Pulmonary artery endothelial cell (primary cell): ENCODE data around the gene MAML2. TPM values are rescaled to one million over a fixed set of nuclear protein-coding genes. Genes with fewer than 3 reads are reported as not detected.
"Not testable (repeated sequence)": the region's sequence is repeated elsewhere in the genome, so short reads cannot be mapped to it uniquely, and the experiment has no call there.

ENCODE experiments used
- DNase-seq: peaks from one replicate; pipeline ENCODE4 v3.0.0-alpha.2; 2011; ENCODE audit warnings: low read depth, low spot score
- total RNA-seq: library from RNA; depleted of rRNA; stranded (reverse); fragments of >200 nt; gene quantifications from 2 replicates; pipeline ENCODE4 v1.2.3, GENCODE V29; 2014

MAML2 gene
- total RNA-seq, 1 donor from 2014 or later: 3.5 TPM

- DNase-seq: no peak
Measured at GRCh38 chr11:96293109-96293508, 49.9 kb downstream of the MAML2 start.

- no peak for DNase-seq
Measured at GRCh38 chr11:96292291-96293010, 50.5 kb downstream of the MAML2 start.

DNA sequence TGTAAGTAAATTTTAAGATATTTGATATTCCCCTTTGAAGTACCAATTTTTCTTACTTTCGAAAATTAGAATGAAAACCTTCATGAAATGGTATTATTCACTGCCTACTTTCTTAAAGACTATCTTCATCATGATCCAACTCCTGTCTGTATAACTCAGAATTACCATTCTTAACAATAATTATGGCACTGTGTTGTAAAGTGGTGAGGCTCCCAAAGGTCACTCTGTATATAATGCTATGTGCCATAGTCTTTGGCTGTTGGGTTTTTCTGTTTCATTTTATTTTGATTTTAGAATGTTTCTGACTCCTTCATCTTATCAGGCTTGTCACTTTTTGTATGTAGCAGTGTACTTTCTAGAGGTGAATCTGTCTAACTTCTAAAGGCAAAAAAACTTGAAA, 52.4 kb downstream of the MAML2 start:
- no peak for DNase-seq

- DNase-seq: no peak
Measured at GRCh38 chr11:96290031-96290430, 53.0 kb downstream of the MAML2 start.

GRCh38 chr11:96288915-96289314, 54.1 kb downstream of the MAML2 start:
- DNase-seq: no peak

GRCh38 chr11:96287822-96288439, 55.1 kb downstream of the MAML2 start:
- no peak for DNase-seq

GRCh38 chr11:96285985-96286384, 57.0 kb downstream of the MAML2 start:
- not testable (repeated sequence) for DNase-seq

- no peak for DNase-seq
Measured at GRCh38 chr11:96284917-96285316, 58.1 kb downstream of the MAML2 start.

DNA sequence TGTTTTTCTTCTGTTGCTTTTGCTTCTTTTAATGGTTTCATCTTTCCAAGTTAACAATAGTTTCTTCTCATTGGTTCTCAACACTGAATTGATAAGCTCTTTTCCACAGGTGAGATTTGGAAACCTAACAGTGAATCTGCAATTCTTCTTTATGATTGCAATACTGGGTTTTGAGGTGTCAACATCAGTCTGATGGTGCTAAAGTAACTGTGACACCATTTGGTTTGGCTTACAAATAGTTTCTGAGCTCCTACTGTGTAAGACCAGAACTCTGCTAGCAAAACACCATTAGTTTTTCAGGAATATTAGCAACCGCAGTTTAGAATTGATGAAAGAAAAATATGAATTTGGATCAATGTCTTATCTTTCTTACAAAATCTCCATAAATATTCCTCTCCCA, 58.6 kb downstream of the MAML2 start:
- no peak for DNase-seq

DNA sequence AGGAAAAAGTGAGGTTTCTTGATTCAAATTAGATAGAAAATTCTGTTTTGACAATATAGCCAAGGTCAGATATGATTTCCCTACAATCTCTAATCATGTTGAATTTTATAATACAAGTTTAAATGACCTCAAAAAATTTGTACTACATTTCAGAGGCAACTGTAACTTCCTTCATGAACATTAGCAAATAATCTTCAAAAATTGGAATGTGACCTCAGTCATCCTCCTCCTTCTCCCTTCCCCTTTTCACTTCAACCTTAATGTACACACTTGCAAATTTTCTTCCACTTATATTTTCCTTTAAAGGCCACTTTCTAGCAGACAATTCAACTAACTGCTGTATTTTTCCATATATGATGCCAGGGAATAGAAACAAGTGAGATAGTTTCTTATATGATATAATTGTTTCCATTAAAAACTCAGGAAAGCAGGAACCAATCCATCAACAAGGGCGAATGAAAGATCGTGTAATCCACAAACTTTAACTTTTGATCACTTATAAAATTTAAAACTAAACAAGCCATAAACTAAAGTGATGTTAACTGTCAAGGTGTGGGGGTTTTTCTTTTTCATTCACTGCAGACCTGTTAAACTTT, 60.3 kb downstream of the MAML2 start:
- no peak for DNase-seq

DNA sequence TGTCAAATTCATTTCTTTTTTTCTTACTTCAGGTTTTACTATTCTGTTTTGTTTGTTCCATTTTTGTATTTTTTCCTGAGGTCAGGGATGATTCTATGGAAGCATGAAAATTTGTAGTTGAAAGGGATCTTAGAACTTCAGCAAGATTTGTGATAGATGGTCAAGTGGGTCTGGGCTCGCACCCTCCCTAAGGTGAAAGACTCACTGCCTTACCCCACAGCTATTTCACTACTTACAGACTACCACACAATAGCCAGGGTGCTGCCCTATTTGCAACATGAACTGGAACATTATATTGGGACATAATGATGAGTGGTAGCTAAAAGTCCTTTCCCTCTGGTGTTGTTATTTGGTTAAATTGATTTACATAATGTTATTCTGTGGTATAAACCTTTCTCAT, 62.6 kb downstream of the MAML2 start:
- DNase-seq: no peak

- DNase-seq: no peak
Measured at GRCh38 chr11:96279896-96280290, 63.1 kb downstream of the MAML2 start.

GRCh38 chr11:96279018-96279895, 63.7 kb downstream of the MAML2 start:
- DNase-seq: no peak

- DNase-seq: no peak
Measured at GRCh38 chr11:96278039-96278897, 64.7 kb downstream of the MAML2 start.

- no peak for DNase-seq
Measured at GRCh38 chr11:96277696-96278038, 65.3 kb downstream of the MAML2 start.

DNA sequence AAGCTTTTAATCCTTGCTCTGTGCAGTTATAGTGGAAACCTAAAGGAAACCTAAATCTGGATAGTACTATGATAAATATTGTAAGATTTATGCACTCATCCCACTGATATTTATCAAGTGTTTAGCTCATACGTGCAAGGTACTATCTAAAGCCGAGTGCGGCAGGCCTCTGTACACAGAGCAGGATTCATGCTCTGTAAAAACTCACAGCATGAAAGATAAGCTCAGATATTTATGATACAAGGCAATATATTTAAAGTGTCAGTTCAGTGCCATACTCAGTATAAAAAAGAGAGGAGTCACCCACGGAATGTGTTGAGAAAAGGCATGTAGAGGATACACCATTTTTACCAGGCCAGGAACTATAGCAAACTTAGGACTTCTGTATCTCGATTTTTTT, 66.2 kb downstream of the MAML2 start:
- no peak for DNase-seq

DNA sequence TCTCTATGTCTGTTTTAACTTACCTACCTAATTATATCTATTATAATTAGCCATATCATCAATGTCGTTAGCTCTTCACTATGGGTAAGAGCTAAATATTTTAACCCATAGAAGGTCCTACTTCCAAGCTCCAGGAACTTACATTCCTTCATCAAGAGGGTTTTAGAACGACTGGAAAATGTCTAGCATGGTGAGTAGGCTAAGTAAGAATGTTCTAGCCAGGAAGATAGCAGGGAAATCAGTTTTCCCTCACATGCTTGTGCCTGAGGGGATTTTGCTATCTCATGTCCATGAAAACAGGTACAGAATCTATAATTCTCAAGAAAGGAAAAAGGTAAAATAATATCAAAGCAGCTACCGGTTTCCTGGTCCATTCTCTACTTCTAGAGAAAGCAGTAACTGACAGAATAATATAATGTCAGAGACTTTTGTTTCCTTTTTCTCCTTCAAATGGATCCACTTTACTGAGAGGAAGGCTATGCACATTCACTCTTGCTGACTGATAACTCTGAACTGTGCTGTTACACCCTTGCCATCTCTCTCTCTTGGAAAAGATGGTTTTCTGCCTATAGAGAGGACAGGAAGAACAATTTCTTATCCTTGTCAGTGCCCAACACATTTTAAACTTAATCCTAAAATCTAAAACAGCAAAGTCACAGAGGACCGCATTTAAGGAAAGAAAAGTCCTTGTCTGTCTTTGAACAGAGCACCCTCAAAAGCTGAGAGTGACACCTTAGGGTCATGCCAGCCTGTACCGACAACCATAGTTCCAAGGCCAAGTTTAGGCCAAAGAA, 67.0 kb downstream of the MAML2 start:
- DNase-seq: no peak

GRCh38 chr11:96273507-96273906, 69.5 kb downstream of the MAML2 start:
- DNase-seq: no peak

- DNase-seq: no peak
Measured at GRCh38 chr11:96272529-96273222, 70.3 kb downstream of the MAML2 start.

- DNase-seq: no peak
Measured at GRCh38 chr11:96271777-96272176, 71.2 kb downstream of the MAML2 start.
